GM19463 (cell line): Measurements from ENCODE around the gene ADAMTS14.
"Not testable (repeated sequence)": the region's sequence is repeated elsewhere in the genome, so short reads cannot be mapped to it uniquely, and the experiment has no call there.

Experiments used
- ATAC-seq: cut with Tn5 transposase; IDR thresholded peaks from one replicate; pipeline ENCODE4 v1.9.1; 2021; ENCODE audit warnings: mild to moderate bottlenecking, moderate library complexity; ENCODE audit not compliant: unreplicated experiment

ADAMTS14 gene

DNA sequence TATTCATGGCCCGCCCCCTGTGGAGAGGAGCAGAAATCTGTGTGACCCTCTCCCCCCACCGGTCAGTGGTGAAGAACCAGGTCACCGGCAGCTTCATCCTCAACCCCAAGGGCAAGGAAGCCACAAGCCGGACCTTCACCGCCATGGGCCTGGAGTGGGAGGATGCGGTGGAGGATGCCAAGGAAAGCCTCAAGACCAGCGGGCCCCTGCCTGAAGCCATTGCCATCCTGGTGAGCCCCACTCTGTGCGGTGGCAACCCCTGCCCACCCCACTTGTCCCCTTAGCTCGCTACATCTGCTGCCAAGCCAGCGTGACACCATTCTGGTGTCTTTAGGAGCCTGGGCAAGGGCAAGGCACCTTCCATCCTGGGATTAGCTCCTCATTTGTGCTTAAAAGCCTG lies 77.5 kb downstream of the ADAMTS14 start:
- ATAC-seq: no peak

DNA sequence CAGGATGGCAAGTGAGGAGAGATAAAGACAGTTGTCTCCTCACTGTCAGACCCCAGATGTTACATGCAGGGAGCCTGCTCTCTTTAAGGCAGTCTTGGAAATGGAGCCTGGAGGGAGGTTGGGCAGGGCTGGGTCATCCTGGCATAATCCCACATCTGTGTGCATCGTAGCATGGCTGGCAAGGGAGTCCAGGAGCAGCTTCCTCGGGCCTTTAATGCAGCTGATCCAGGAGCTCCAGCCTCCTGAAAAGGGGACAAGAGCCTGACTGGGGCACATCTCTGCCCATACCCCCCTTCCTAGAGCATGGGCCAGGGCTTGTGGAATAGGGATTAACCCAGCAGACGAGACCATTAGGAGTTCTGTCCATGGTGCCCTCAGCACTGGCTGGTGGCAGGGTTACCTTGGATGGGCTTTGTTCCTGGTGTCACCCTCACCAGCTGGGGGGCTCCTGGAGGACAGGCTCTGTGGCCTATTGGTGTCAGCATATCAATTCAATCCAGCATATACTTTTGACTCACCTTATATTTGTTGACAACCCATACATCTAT lies 77.9 kb downstream of the ADAMTS14 start:
- no peak for ATAC-seq

DNA sequence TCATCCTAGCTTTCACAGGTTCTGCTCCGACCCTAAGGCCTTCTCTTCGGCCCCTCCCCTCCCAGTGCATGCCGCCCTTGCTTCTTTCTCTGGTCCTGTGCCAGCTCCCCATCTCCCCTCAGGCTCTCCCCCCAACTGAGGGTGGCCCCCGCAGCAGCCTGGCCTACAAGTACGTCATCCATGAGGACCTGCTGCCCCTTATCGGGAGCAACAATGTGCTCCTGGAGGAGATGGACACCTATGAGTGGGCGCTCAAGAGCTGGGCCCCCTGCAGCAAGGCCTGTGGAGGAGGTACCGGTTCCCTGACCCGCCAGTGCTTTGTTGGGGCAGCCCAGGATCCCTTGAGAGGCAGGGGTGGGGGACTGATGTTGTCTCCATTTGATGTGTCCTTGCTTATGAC lies 79.0 kb downstream of the ADAMTS14 start:
- ATAC-seq: no peak

DNA sequence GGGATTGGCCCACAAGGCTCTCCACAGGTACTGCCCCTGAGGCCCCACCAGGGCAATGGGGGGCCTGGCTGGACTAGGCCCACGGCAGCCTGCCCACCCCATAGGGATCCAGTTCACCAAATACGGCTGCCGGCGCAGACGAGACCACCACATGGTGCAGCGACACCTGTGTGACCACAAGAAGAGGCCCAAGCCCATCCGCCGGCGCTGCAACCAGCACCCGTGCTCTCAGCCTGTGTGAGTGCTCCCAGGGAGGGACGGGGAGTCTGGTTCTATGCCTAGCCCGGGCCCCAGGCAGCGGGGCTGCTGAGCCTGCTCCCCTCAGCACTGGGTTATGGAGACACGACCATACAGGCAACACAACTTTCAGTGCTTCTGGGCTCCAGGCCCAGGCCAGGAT lies 79.7 kb downstream of the ADAMTS14 start:
- ATAC-seq: no peak

DNA sequence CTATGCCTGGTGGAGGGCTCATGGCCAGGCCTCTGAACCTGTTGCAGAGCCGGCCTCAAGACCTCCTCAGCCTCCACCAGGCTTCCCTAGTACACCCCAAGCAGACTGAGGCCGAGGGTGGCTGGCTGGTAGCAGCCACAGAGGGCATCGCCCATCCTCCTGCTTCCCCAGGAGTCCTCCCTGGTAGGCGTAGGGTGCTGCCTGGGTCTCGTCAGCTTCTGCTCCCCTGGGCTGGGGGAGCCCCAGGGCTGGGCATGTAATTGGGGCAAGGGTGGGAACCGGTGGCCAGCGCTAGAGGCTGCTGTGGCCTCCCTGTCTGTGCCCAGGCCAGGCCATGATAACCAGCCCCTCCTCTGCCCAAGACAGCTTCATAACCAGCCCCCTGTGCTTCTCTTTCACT lies 80.3 kb downstream of the ADAMTS14 start:
- ATAC-seq: no peak

DNA sequence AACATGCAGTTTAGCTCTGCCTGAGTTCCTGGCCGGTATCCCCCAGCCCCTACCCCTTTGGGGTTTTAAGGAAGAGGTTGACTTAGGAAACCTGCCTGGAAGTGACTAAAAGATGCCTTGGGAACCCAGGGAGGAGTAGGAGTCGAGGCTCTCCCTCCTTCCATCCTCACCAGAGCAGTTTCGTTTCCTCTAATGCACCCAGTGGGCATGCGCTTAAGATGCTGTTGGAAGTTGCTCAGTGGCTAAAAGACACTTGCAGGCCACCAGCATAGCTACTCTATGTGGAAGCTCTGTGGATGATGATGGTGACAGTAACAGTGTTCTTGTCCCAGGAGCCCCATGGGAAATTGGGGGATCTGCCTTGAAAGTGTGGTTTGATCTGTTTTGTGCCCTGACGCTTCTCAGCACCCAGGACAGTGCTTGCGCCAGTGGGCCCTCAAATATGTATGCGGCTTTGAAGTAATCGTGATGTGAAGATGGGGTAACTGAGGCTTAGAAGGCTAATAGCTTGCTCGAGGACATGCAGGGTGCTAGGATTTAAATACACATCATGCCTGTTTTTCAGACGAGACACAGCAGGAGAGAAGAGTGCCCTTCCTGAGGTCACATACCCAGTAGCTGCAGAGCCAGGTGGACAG lies 80.8 kb downstream of the ADAMTS14 start:
- no peak for ATAC-seq

DNA sequence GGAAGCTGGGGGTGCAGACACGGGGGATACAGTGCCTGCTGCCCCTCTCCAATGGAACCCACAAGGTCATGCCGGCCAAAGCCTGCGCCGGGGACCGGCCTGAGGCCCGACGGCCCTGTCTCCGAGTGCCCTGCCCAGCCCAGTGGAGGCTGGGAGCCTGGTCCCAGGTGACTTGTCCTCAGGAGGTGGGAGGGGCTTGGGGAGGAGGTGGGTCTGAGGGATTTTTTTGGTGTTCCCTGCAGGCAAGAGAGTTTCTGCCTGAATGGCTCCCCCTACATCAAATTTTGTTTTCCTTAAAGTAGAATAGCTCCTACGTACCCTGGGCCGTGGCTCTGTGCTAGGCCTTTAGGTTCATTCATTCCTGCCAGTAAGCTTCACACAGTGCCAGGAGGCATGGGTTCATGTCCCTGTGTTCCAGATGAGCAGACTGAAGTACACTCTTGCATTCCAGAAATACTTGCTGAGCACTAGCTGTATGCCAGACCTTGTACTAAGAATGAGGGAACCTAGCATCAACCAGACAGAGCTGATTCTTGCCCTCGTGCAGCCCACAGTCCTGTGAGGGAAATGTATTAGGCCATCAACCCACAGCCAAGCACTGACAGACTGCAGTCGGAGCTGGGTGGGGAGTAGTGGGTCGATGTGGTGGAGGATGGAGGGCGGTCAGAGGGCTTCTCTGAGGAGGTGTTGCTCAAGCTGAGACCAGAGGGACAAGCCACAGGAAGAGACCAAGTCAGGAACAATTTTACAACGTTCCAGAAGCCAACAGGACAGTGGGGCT lies 81.7 kb downstream of the ADAMTS14 start:
- ATAC-seq: no peak

DNA sequence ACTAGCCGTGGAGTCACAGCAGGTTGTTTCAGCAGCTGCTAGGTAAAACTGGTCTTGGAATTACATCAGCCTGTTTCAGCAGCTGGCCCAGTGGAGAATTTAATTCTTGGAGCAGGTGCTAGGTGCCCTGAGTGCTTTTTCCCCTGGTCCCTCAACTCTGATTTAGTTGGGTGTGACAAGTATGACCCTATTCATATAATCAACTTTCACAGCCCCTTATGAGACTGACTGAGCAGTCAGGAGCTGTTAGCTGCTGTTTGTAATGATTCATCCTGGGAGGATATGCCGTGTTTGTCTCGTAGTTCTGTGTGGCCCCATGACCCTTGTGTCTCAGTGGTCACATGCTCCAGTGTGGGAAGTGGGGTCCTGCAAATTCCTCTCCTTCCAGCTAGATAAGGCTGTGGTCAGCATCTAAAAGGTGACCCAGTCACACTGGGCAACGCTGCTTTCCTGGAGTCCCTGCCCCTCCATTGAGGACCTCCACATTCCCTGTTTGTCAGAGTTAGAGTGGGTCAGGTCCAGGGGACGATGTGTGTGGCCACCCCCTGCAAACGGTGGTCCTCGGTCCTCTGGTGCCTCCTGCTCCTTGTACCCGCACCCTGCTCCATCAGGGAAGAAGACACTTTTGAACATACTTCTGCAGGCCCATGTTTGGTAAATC lies 84.5 kb downstream of the ADAMTS14 start:
- ATAC-seq: no peak

DNA sequence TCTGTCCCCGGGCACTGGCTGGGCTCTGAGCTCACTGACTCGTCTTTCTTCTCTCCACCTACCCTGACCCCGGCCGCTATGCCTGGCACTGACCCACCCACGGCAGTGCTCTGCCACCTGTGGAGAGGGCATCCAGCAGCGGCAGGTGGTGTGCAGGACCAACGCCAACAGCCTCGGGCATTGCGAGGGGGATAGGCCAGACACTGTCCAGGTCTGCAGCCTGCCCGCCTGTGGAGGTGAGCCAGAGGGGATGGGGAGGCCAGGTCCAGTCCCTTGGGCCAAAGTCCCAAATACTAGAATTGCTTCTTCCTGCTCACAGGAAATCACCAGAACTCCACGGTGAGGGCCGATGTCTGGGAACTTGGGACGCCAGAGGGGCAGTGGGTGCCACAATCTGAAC lies 85.5 kb downstream of the ADAMTS14 start:
- no peak for ATAC-seq

DNA sequence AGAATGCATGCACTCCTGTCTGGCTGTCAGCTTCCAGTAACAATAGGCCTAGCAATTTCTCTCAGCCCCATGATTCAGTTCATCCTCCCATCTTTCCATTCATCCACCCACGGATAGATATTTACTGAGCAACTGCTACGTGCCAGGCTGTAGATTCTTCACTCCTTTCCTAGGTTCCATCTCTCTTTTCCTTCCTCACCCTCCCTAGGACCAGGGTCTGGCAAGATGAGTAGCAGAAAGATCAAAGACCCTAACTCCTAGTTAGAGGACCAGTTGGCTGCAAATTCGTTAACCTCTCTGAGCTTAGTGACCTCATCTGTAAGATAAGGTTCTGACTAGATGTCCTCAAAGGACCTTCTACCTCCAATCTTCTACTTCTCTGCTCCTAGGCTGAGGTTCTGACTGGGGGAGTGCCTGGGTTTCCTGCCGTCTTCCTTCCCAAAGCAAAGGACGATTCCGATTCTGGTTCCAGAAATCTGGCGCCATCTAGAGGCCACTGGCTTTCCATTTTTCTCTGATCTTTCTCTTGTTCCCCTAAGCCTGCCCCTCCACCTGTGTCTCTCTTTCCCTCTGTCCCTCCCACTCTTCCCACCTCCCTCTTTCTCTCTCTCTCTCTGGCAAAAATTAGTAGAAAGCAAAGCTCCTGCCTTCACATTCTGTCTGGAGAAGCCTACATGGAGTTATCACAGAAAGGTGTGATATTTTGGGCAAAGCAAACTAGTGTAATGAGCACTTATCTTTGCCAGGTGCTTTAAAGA lies 86.6 kb downstream of the ADAMTS14 start:
- no peak for ATAC-seq

DNA sequence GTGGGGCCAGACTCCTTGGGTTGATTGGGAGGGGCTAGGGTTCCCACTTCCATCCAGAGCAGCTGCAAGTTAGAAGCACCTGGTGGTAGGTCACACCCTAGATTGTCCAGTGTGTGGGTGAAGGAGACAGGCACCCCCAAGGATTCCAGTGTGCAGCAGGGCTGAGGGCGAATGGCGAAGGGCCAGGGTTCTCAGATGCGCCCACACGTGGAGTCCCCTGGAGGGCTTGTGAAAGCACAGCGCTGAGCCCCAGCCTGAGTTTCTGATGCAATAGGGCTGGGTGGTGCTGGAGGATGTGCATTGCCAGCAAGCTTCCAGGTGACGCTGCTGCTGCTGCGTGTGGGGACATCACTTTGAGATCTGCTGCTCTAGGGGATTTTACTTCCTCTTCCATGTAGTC lies 87.5 kb downstream of the ADAMTS14 start:
- no peak for ATAC-seq

DNA sequence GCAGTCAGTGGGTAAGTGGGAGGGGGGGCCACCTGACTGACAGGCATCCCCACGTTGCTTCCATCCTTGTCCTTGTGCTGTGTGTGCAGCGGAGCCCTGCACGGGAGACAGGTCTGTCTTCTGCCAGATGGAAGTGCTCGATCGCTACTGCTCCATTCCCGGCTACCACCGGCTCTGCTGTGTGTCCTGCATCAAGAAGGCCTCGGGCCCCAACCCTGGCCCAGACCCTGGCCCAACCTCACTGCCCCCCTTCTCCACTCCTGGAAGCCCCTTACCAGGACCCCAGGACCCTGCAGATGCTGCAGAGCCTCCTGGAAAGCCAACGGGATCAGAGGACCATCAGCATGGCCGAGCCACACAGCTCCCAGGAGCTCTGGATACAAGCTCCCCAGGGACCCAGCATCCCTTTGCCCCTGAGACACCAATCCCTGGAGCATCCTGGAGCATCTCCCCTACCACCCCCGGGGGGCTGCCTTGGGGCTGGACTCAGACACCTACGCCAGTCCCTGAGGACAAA lies 88.0 kb downstream of the ADAMTS14 start:
- no peak for ATAC-seq

DNA sequence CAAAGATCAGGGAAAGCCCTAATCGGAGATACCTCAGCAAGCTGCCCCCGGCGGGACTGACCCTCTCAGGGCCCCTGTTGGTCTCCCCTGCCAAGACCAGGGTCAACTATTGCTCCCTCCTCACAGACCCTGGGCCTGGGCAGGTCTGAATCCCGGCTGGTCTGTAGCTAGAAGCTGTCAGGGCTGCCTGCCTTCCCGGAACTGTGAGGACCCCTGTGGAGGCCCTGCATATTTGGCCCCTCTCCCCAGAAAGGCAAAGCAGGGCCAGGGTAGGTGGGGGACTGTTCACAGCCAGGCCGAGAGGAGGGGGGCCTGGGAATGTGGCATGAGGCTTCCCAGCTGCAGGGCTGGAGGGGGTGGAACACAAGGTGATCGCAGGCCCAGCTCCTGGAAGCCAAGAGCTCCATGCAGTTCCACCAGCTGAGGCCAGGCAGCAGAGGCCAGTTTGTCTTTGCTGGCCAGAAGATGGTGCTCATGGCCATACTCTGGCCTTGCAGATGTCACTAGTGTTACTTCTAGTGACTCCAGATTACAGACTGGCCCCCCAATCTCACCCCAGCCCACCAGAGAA lies 88.8 kb downstream of the ADAMTS14 start:
- no peak for ATAC-seq

DNA sequence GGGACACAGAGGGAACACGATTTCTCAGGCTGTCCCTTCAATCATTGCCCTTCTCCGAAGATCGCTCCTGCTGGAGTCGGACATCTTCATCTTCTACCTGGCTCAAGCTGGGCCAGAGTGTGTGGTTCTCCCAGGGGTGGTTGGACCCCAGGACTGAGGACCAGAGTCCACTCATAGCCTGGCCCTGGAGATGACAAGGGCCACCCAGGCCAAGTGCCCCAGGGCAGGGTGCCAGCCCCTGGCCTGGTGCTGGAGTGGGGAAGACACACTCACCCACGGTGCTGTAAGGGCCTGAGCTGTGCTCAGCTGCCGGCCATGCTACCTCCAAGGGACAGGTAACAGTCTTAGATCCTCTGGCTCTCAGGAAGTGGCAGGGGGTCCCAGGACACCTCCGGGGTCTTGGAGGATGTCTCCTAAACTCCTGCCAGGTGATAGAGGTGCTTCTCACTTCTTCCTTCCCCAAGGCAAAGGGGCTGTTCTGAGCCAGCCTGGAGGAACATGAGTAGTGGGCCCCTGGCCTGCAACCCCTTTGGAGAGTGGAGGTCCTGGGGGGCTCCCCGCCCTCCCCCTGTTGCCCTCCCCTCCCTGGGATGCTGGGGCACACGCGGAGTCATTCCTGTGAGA lies 89.5 kb downstream of the ADAMTS14 start:
- no peak for ATAC-seq

DNA sequence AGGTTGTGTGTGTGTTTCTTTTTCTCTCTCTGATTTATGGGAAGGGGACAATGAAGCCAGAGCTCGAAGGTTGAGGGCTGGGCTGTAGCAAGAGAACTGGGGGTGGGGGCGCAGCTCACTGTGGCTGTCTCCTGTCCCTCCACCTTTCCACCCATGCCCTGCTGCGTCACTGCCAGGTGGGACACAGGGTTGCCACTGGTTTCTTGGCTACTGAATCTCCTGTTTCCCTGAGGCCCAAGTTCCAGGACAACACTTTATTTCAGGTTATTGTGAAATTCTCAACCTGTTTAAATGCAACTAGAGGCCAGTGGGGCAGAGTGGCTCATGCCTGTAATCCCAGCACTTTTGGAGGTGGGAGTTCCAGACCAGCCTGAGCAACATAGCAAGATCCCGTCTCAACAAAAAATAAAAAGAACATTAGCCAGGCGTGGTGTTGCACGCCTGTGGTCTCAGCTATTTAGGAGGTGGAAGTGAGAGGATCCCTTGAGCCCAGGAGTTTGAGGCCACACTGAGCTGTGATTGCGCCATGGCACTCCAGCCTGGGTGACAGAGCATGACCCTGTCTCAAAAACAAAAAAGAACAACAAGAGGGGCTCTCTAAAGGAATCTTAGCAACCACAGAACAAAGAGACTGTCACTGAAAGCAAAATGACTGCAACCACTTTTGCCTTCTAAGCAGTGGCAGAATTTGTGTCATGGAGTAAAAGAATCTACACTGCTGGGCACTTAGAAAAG lies 90.3 kb downstream of the ADAMTS14 start:
- ATAC-seq: no peak

DNA sequence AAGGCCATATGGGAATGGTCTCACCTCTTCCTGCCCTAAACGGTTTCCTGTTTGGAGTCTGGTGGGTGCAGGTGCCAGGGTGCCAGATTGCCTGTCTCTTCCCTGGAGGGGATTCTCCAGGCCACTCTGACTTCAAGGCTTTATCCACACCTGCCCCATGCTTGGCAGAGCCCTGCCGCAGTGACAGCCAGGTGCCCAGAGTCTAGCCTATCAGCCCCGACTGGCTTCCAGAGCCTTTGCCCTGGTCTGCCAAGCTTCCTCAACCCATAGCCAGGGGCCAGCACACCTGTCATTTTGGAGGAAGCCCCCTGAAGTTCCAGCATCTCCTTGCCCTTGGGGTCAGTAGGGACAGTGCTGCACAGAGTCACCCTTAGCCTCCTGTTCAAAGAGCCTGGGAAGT lies 91.3 kb downstream of the ADAMTS14 start:
- ATAC-seq: no peak

DNA sequence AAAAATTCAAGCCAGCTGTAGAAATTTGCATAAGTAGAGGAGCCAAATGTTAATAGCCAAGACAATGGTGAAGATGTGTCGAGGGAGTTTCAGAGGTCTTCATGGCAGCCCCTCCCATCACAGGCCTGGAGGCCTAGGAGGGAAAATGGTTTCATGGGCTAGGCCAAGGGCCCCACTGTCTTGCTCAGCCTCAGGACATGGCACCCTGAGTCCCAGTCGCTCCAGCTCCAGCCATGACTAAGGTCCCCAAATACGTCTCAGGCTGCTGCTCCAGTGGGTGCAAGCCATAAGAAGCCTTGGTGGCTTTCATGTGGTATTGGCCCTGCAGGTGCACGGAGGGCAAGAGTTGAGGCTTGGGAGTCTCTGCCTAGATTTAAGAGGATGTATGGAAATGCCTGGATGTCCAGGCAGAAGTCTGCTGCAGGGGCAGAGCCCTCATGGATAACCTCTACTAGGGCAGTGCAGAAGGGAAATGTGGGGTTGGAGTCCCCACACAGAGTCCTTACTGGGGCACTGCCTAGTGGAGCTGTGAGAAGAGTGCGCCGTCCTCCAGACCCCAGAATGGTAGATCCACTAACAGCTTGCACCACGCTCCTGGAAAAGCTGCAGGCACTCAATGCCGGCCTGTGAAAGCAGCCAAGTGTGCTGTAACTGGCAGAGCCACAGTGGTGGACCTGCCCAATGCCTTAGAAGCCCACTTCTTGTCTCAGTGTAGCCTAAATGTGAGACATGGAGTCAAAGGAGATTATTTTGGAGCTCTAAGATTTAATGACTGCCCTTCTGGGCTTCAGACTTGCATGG lies 93.7 kb downstream of the ADAMTS14 start:
- ATAC-seq: no peak

DNA sequence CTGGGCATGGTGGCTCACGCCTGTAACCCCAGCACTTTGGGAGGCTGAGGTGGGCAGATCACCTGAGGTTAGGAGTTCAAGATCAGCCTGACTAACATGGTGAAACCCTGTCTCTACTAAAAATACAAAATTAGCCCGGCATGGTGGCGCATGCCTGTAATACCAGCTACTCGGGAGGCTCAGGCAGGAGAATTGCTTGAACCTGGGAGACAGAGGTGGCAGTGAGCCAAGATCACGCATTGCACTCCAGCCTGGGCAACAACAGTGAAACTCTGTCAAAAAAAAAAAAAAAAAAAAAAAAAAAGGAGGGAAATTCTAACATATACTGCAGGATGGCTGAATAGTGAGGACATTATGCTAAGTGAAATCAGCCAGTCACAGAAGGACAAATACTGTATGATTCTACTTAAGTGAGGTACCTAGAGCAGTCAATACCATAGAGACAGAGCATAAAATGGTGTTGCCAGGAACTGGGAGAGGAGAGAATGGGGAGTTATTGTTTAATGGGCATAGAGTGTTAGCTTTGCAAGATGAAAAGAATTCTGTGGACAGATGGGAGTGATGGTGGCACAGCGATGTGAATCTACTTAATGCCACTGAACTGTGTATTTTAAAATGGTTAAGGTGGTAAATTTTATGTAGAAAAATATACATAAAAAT lies 95.8 kb downstream of the ADAMTS14 start:
- not testable (repeated sequence) for ATAC-seq
